ENCODE measurements around the gene MICAL2.

Gene MICAL2

GRCh38 chr11:12091956-12092558 lies 18.3 kb upstream of the MICAL2 start:
- TF ChIP-seq EGR1 (IDR thresholded peaks at IDR 0.05) (no peak), FOXM1 (IDR thresholded peaks at IDR 0.05; ENCODE audit: borderline replicate concordance, low read depth) (no peak), REST (IDR thresholded peaks at IDR 0.05; ENCODE audit: low read depth) (no peak), CEBPB (IDR thresholded peaks at IDR 0.05) (no peak), USF1 (IDR thresholded peaks at IDR 0.05) (no peak), TAF1 (IDR thresholded peaks at IDR 0.05; ENCODE audit: low read depth) (no peak), CREB1 (IDR thresholded peaks at IDR 0.05; ENCODE audit: low read depth) (no peak), YY1 (IDR thresholded peaks at IDR 0.05; ENCODE audit: low read depth) (no peak)

- TF ChIP-seq CREB1 (IDR thresholded peaks at IDR 0.05; ENCODE audit: low read depth) = no peak
- TF ChIP-seq USF1 (IDR thresholded peaks at IDR 0.05) = no peak
- TF ChIP-seq FOXM1 (IDR thresholded peaks at IDR 0.05; ENCODE audit: borderline replicate concordance, low read depth) = no peak
- TF ChIP-seq TEAD4 (IDR thresholded peaks at IDR 0.05) = peak; percentile 27; the same call in 1 of the 2 replicates
- TF ChIP-seq RAD21 (IDR thresholded peaks at IDR 0.05; ENCODE audit: low read depth) = no peak
- no peak for TF ChIP-seq YY1 (IDR thresholded peaks at IDR 0.05; ENCODE audit: low read depth)
- TF ChIP-seq EGR1 (IDR thresholded peaks at IDR 0.05) = no peak
- no peak for TF ChIP-seq TAF1 (IDR thresholded peaks at IDR 0.05; ENCODE audit: low read depth)
- no peak for TF ChIP-seq MAX (IDR thresholded peaks at IDR 0.05)
- peak; percentile 71; the same call in 1 of the 2 replicates for TF ChIP-seq EP300 (IDR thresholded peaks at IDR 0.05; ENCODE audit: borderline replicate concordance)
- no peak for TF ChIP-seq ZBTB7A (IDR thresholded peaks at IDR 0.05; ENCODE audit: low read depth)
- no peak for TF ChIP-seq REST (IDR thresholded peaks at IDR 0.05; ENCODE audit: low read depth)
- TF ChIP-seq TCF12 (IDR thresholded peaks at IDR 0.05; ENCODE audit: low read depth) = peak; percentile 52; the same call in 1 of the 2 replicates
- TF ChIP-seq NFIC (IDR thresholded peaks at IDR 0.05) = 0 out of 2 replicates have a peak, but pooled peaks have one; percentile 27
- TF ChIP-seq CEBPB (IDR thresholded peaks at IDR 0.05) = no peak
These were observed 17.7 kb upstream of the MICAL2 start for GRCh38 chr11:12092714-12093113.

- peak; percentile 79 for TF ChIP-seq NFIC (IDR thresholded peaks at IDR 0.05)
- TF ChIP-seq FOXM1 (IDR thresholded peaks at IDR 0.05; ENCODE audit: borderline replicate concordance, low read depth) = no peak
- TF ChIP-seq TCF12 (IDR thresholded peaks at IDR 0.05; ENCODE audit: low read depth) = peak; percentile 33; the same call in 1 of the 2 replicates
- TF ChIP-seq MAX (IDR thresholded peaks at IDR 0.05) = 0 out of 2 replicates have a peak, but pooled peaks have one; percentile 24
- TF ChIP-seq TEAD4 (IDR thresholded peaks at IDR 0.05) = no peak
- TF ChIP-seq ZBTB7A (IDR thresholded peaks at IDR 0.05; ENCODE audit: low read depth) = no peak
- TF ChIP-seq YY1 (IDR thresholded peaks at IDR 0.05; ENCODE audit: low read depth) = no peak
- no peak for TF ChIP-seq EP300 (IDR thresholded peaks at IDR 0.05; ENCODE audit: borderline replicate concordance)
These were observed 15.3 kb upstream of the MICAL2 start for GRCh38 chr11:12094872-12095800.

GRCh38 chr11:12097219-12097618 lies 13.2 kb upstream of the MICAL2 start:
- TF ChIP-seq TCF12 (IDR thresholded peaks at IDR 0.05; ENCODE audit: low read depth) = no peak
- TF ChIP-seq MAX (IDR thresholded peaks at IDR 0.05) = no peak

- TF ChIP-seq TEAD4 (IDR thresholded peaks at IDR 0.05) (no peak), USF1 (IDR thresholded peaks at IDR 0.05) (no peak), CREB1 (IDR thresholded peaks at IDR 0.05; ENCODE audit: low read depth) (no peak), MAX (IDR thresholded peaks at IDR 0.05) (no peak), TCF12 (IDR thresholded peaks at IDR 0.05; ENCODE audit: low read depth) (no peak), TAF1 (IDR thresholded peaks at IDR 0.05; ENCODE audit: low read depth) (no peak)
These were observed 11.8 kb upstream of the MICAL2 start for GRCh38 chr11:12098601-12099000.

All from Ishikawa (cell line).